Loucy (cell line): ENCODE data around the gene SMYD2.
A peak's percentile ranks its signal among the peaks of the same experiment; 100 is the strongest.

Source experiments
- H2AFZ ChIP-seq: fragments of 200-600 bp; sonication (generic); 2 replicates; pipeline ENCODE4 v1.6.0; 2016; ENCODE audit warnings: antibody characterized with exemption, mild to moderate bottlenecking, low read length, moderate library complexity
- H3F3A ChIP-seq: fragments of 200-600 bp; 2 replicates; pipeline ENCODE4 v1.6.0; 2016; ENCODE audit warnings: antibody characterized with exemption, low read depth, mild to moderate bottlenecking
- H3K27me3 ChIP-seq: fragments of 200-600 bp; sonication (generic); 2 replicates; pipeline ENCODE4 v1.6.1; 2014; ENCODE audit warnings: low read length, mild to moderate bottlenecking; ENCODE audit not compliant: insufficient read depth, poor library complexity, severe bottlenecking
- H3K36me3 ChIP-seq: fragments of 200-600 bp; sonication (generic); 2 replicates; pipeline ENCODE4 v1.6.1; 2016; ENCODE audit warnings: low read length; ENCODE audit not compliant: insufficient read depth
- H3K4me1 ChIP-seq: fragments of 200-600 bp; sonication (generic); 2 replicates; pipeline ENCODE4 v1.5.1; 2014; ENCODE audit warnings: low read length, mild to moderate bottlenecking; ENCODE audit not compliant: insufficient read depth, poor library complexity, severe bottlenecking
- H3K4me2 ChIP-seq: fragments of 200-600 bp; sonication (generic); 2 replicates; pipeline ENCODE4 v1.6.0; 2014; ENCODE audit warnings: antibody characterized with exemption, low read length, low read depth, mild to moderate bottlenecking; ENCODE audit not compliant: poor library complexity, severe bottlenecking
- H3K4me3 ChIP-seq: fragments of 200-600 bp; sonication (generic); 2 replicates; pipeline ENCODE4 v1.5.1; 2014; ENCODE audit warnings: low read length, mild to moderate bottlenecking, mixed read lengths; ENCODE audit not compliant: poor library complexity, severe bottlenecking
- H3K79me2 ChIP-seq: fragments of 200-600 bp; sonication (generic); 2 replicates; pipeline ENCODE4 v1.6.1; 2014; ENCODE audit warnings: low read length; ENCODE audit not compliant: insufficient read depth
- H3K9ac ChIP-seq: fragments of 200-600 bp; sonication (generic); 2 replicates; pipeline ENCODE4 v1.6.0; 2014; ENCODE audit warnings: mild to moderate bottlenecking, low read depth, low read length, moderate library complexity; ENCODE audit not compliant: poor library complexity, severe bottlenecking
- H3K9me2 ChIP-seq: fragments of 200-600 bp; sonication (generic); replicated peaks from 2 replicates; pipeline ENCODE4 v1.6.1; 2016; ENCODE audit warnings: low read depth, low read length, mixed read lengths
- H3K9me3 ChIP-seq: fragments of 200-600 bp; sonication (generic); 2 replicates; pipeline ENCODE4 v1.6.1; 2014; ENCODE audit warnings: mild to moderate bottlenecking, antibody characterized with exemption, low read length, low read depth; ENCODE audit not compliant: insufficient read depth
- H4K20me1 ChIP-seq: fragments of 200-600 bp; sonication (generic); 2 replicates; pipeline ENCODE4 v1.6.0; 2014; ENCODE audit warnings: antibody characterized with exemption, low read length, mild to moderate bottlenecking; ENCODE audit not compliant: insufficient read depth, poor library complexity, severe bottlenecking
- EZH2phosphoT487 ChIP-seq: fragments of 200-600 bp; IDR thresholded peaks from 2 replicates; pipeline ENCODE4 v1.6.1; 2018; ENCODE audit warnings: antibody characterized with exemption, mild to moderate bottlenecking, moderate library complexity, borderline replicate concordance
- TF ChIP-seq, protein P1 (sequence below): fragments of 200-600 bp; sonication (generic); conservative IDR thresholded peaks from 2 replicates; pipeline ENCODE4 v1.5.1; 2014; ENCODE audit warnings: mild to moderate bottlenecking, antibody characterized with exemption, low read length

The SMYD2 gene

DNA sequence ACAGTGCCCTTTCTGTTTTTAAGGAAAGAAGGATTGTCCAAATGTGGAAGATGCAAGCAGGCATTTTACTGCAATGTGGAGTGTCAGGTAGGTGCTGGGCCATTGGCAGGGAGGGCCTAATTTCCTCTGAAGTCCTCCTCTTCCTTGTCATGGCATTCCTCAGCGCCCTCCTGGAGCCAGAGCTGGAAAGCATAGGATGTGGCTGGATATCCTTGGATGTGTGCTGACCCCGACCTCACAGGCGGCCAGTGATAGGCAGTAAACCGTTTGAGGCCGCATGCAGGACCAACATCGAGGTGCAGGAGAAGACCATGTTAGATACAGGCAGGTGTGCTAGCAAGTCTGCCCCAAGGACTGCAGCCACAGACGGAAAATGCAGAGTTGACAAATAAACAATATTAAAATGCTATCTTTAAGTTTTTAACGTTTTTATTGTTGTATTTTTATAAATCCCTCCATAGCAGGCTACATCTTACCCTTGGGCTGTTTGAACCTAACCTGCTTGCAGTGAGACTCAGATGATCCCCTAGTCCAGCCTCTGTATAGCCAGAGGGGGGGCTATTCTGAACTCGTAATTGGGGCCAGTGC lies 24.3 kb downstream of the SMYD2 start:
- peaks cover 99% of the 10 kb centered on the region for H3K79me2 ChIP-seq
- no peak for TF ChIP-seq EZH2phosphoT487
- TF ChIP-seq, protein P1, sequence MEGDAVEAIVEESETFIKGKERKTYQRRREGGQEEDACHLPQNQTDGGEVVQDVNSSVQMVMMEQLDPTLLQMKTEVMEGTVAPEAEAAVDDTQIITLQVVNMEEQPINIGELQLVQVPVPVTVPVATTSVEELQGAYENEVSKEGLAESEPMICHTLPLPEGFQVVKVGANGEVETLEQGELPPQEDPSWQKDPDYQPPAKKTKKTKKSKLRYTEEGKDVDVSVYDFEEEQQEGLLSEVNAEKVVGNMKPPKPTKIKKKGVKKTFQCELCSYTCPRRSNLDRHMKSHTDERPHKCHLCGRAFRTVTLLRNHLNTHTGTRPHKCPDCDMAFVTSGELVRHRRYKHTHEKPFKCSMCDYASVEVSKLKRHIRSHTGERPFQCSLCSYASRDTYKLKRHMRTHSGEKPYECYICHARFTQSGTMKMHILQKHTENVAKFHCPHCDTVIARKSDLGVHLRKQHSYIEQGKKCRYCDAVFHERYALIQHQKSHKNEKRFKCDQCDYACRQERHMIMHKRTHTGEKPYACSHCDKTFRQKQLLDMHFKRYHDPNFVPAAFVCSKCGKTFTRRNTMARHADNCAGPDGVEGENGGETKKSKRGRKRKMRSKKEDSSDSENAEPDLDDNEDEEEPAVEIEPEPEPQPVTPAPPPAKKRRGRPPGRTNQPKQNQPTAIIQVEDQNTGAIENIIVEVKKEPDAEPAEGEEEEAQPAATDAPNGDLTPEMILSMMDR, result no peak

DNA sequence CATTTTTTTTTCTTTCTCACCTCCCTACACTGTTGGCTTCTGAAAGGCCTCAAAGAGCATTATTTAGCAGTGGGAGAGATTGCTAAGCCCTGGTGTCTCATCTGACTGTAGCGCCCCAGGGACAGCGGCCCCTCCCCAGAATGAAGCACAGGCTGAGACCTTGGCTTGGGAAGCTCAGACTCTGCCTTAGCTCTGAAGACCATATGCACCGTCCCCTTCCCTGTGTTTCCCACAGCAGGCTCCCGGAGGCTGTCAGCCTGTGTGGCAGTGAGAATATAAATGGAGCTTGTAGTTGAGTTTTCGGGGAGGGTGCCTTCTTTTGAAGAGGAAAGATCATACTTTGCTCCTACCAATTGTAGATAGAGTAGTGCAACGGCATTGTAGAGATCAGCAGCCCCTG lies 25.3 kb downstream of the SMYD2 start:
- Histone ChIP-seq H3K36me3 (peaks cover 28% of the 10 kb centered on the region; the same call in 1 of the 2 replicates), H3K4me3 (no peak overlapping the region), H3K79me2 (peaks cover 98% of the 10 kb centered on the region), H3K4me1 (peaks cover 42% of the 10 kb centered on the region), H4K20me1 (peaks cover 27% of the 10 kb centered on the region), H3K4me2 (no peak overlapping the region), H3F3A (peaks cover 7% of the 10 kb centered on the region), H3K9me3 (no peaks in the 10 kb centered on the region), H3K9ac (no peak overlapping the region), H3K9me2 (no peaks in the 10 kb centered on the region), H2AFZ (no peak overlapping the region), H3K27me3 (no peaks in the 10 kb centered on the region)
- TF ChIP-seq, protein P1, result no peak
- TF ChIP-seq EZH2phosphoT487, result no peak

More for the DNA sequence above, 24.3 kb downstream of the SMYD2 start:
- no peaks in the 10 kb centered on the region for H3K9me2 ChIP-seq
- peaks cover 28% of the 10 kb centered on the region for H4K20me1 ChIP-seq
- no peak overlapping the region for H3K4me3 ChIP-seq
- no peak overlapping the region for H3K9ac ChIP-seq
- H3K4me2 ChIP-seq, result no peak overlapping the region
- peaks cover 7% of the 10 kb centered on the region for H3F3A ChIP-seq
- peaks cover 28% of the 10 kb centered on the region; the same call in 1 of the 2 replicates for H3K36me3 ChIP-seq
- H2AFZ ChIP-seq, result no peak overlapping the region
- H3K9me3 ChIP-seq, result no peaks in the 10 kb centered on the region
- H3K27me3 ChIP-seq, result no peaks in the 10 kb centered on the region
- peaks cover 33% of the 10 kb centered on the region for H3K4me1 ChIP-seq

DNA sequence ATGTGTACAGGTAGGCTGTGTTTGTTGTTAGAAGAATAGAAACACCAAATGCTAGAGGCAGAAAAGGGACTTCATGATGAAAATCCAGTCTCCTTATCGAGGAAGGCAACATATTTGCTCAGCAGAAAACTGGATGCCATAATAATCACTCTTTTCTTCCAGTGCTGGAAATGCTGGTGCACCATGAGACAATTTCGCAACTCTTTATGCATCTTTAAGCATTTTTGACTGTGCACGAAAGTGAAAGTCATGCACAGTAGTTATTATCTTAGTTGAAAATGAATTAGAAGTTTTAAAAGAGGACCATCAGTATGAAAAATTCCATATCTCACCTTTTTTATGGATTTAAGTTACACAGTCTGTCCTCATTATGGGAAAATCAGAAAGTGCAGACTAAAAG lies 29.1 kb downstream of the SMYD2 start:
- H4K20me1 ChIP-seq, result peaks cover 4% of the 10 kb centered on the region
- TF ChIP-seq, protein P1, result no peak
- no peak for TF ChIP-seq EZH2phosphoT487
- H3F3A ChIP-seq, result no peaks in the 10 kb centered on the region

More for the DNA sequence above, 29.1 kb downstream of the SMYD2 start:
- H3K4me1 ChIP-seq, result peaks cover 25% of the 10 kb centered on the region
- no peaks in the 10 kb centered on the region for H3K9me3 ChIP-seq
- H3K4me2 ChIP-seq, result peak overlapping the region; percentile 44
- peaks cover 94% of the 10 kb centered on the region for H3K79me2 ChIP-seq
- H2AFZ ChIP-seq, result no peak overlapping the region
- no peaks in the 10 kb centered on the region for H3K9me2 ChIP-seq
- no peak overlapping the region for H3K9ac ChIP-seq
- H3K27me3 ChIP-seq, result no peaks in the 10 kb centered on the region
- H3K36me3 ChIP-seq, result peaks cover 50% of the 10 kb centered on the region; the same call in 1 of the 2 replicates
- no peak overlapping the region for H3K4me3 ChIP-seq
